OCI-LY1 (cell line): Measurements from ENCODE around the gene TNS1.

Experiments used
- H2AFZ ChIP-seq: fragments of 200-600 bp; sonication (generic), shearing (Covaris generic); 2 replicates; pipeline ENCODE4 v1.6.0; 2014; ENCODE audit warnings: antibody characterized with exemption, mild to moderate bottlenecking, low read length
- H3F3A ChIP-seq: fragments of 200-600 bp; sonication (generic), shearing (Covaris generic); 2 replicates; pipeline ENCODE4 v1.6.0; 2014; ENCODE audit warnings: mild to moderate bottlenecking, antibody characterized with exemption, low read length, moderate library complexity; ENCODE audit not compliant: insufficient read depth
- H3K27ac ChIP-seq: fragments of 200-600 bp; sonication (generic); 2 replicates; pipeline ENCODE4 v1.5.1; 2014; ENCODE audit warnings: low read length, mixed run types, mild to moderate bottlenecking, low read depth; ENCODE audit not compliant: poor library complexity, severe bottlenecking
- H3K27me3 ChIP-seq: fragments of 200-600 bp; sonication (generic); 2 replicates; pipeline ENCODE4 v1.6.0; 2014; ENCODE audit warnings: antibody characterized with exemption, mild to moderate bottlenecking, low read length, moderate library complexity; ENCODE audit not compliant: insufficient read depth
- H3K36me3 ChIP-seq: fragments of 200-600 bp; sonication (generic); 2 replicates; pipeline ENCODE4 v1.6.1; 2014; ENCODE audit warnings: mild to moderate bottlenecking, antibody characterized with exemption, low read length, moderate library complexity, mixed read lengths; ENCODE audit not compliant: insufficient read depth
- H3K4me1 ChIP-seq: fragments of 200-600 bp; sonication (generic); 2 replicates; pipeline ENCODE4 v1.5.1; 2014; ENCODE audit warnings: mild to moderate bottlenecking, low read length, moderate library complexity; ENCODE audit not compliant: insufficient read depth, severe bottlenecking
- H3K4me2 ChIP-seq: fragments of 200-600 bp; sonication (generic), shearing (Covaris generic); 2 replicates; pipeline ENCODE4 v1.6.1; 2014; ENCODE audit warnings: low read length
- H3K4me3 ChIP-seq: fragments of 200-600 bp; sonication (generic); 2 replicates; pipeline ENCODE4 v1.5.1; 2014; ENCODE audit warnings: low read length, low read depth, mild to moderate bottlenecking, mixed read lengths; ENCODE audit not compliant: poor library complexity, severe bottlenecking
- H3K79me2 ChIP-seq: fragments of 200-600 bp; shearing (Covaris generic); 2 replicates; pipeline ENCODE4 v1.6.1; 2016; ENCODE audit warnings: mixed run types, low read length, mixed read lengths; ENCODE audit not compliant: insufficient read depth
- H3K9ac ChIP-seq: fragments of 200-600 bp; sonication (generic), shearing (Covaris generic); 2 replicates; pipeline ENCODE4 v1.6.1; 2014; ENCODE audit warnings: mild to moderate bottlenecking, low read length, mixed read lengths
- H3K9me2 ChIP-seq: fragments of 200-600 bp; sonication (generic), shearing (Covaris generic); 2 replicates; pipeline ENCODE4 v1.6.1; 2014; ENCODE audit warnings: low read depth, mild to moderate bottlenecking, low read length, mixed read lengths
- H3K9me3 ChIP-seq: fragments of 200-600 bp; shearing (Covaris generic); 2 replicates; pipeline ENCODE4 v1.6.1; 2014; ENCODE audit warnings: low read length, mixed read lengths
- H4K20me1 ChIP-seq: fragments of 200-600 bp; sonication (generic), shearing (Covaris generic); 2 replicates; pipeline ENCODE4 v1.6.0; 2016; ENCODE audit warnings: mild to moderate bottlenecking, low read length; ENCODE audit not compliant: insufficient read depth
- CTCF ChIP-seq: fragments of 200-600 bp; sonication (generic), shearing (Covaris generic); IDR thresholded peaks from 2 replicates; pipeline ENCODE4 v1.5.1; 2017; ENCODE audit warnings: mild to moderate bottlenecking, antibody characterized with exemption, low read length, moderate library complexity, mixed read lengths
- EZH2 ChIP-seq: fragments of 200-600 bp; sonication (generic), shearing (Covaris generic); IDR thresholded peaks from 2 replicates; pipeline ENCODE4 v1.8.0; 2017; ENCODE audit warnings: borderline replicate concordance, mixed run types, mild to moderate bottlenecking, antibody characterized with exemption, low read length, moderate library complexity, mixed read lengths

TNS1 gene

DNA sequence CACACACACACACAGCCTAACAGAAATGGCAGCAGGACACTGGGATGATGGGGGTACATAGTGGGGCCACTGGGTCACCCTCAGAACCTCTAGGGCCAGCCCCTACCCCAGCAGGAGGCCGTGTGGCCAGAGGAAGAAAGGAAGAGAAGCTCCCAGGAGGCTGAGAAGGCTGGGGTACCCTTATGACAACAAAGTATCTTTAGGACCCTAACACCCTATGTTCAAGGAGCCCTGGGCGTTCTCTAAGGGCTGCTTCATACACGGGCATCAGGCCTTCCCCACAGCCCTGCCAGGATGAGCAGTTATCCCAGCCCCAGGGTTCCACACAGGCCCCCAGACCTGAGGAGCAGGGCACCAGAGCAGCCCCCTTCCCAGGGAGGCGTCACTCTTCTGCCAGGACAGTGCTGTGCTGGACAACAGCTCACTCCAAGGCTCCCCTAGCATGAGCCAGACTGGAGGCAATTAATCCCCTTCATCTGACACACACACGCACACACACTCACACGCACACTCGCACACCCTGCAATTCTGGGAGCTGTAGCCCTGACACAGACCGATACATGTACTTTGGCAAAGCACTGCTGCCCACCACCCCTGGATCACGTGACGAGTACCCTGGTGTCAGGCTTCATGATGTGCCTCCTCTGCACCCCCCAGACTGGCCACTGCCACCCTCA is 163.6 kb downstream of the TNS1 start:
- Histone ChIP-seq H3K36me3 (no peaks in the 10 kb centered on the region), H3K9ac (no peak overlapping the region), H3K9me3 (no peaks in the 10 kb centered on the region), H3K4me3 (no peak overlapping the region), H3K79me2 (no peaks in the 10 kb centered on the region), H3K4me1 (no peaks in the 10 kb centered on the region), H2AFZ (no peak overlapping the region), H3K9me2 (no peaks in the 10 kb centered on the region), H3K4me2 (no peak overlapping the region), H3K27me3 (no peaks in the 10 kb centered on the region), H3F3A (no peaks in the 10 kb centered on the region), H4K20me1 (no peaks in the 10 kb centered on the region), H3K27ac (no peak overlapping the region)
- no peak for TF ChIP-seq EZH2
- no peak for TF ChIP-seq CTCF

GRCh38 chr2:217838409-217838831 is 164.4 kb downstream of the TNS1 start:
- no peak for TF ChIP-seq CTCF
- TF ChIP-seq EZH2 = no peak
- Histone ChIP-seq H3K79me2 (no peaks in the 10 kb centered on the region), H3K9me3 (no peaks in the 10 kb centered on the region), H2AFZ (no peak overlapping the region), H3K27me3 (no peaks in the 10 kb centered on the region), H3K9me2 (no peaks in the 10 kb centered on the region), H4K20me1 (no peaks in the 10 kb centered on the region), H3F3A (no peaks in the 10 kb centered on the region), H3K9ac (no peak overlapping the region), H3K27ac (no peak overlapping the region), H3K4me3 (no peak overlapping the region), H3K36me3 (no peaks in the 10 kb centered on the region), H3K4me1 (no peaks in the 10 kb centered on the region), H3K4me2 (no peak overlapping the region)

DNA sequence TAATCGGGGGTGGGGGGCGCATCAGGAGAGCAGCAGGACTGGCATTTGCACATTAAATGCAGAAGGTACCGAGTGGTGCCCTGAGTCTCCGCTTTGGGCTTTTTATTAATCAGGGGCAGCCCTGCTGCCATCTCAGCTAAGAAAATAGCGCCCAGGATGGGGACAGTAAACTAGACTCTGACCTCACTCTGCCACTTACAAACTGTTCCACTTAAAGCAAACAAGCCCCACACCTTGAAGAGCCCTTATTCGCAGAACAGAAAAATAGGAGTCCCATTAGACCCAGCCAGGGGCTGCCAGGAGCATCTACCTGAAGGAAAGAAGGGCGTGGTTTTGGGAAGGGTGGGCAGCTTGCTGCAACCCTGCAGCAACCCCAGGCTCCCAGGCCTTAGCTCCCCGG is 165.3 kb downstream of the TNS1 start:
- H4K20me1 ChIP-seq = no peaks in the 10 kb centered on the region
- no peaks in the 10 kb centered on the region for H3K4me1 ChIP-seq
- no peak for TF ChIP-seq CTCF
- no peak for TF ChIP-seq EZH2
- H3K9me3 ChIP-seq = no peaks in the 10 kb centered on the region
- H3K9ac ChIP-seq = no peak overlapping the region
- H3K9me2 ChIP-seq = no peaks in the 10 kb centered on the region
- H3K27me3 ChIP-seq = no peaks in the 10 kb centered on the region
- no peak overlapping the region for H2AFZ ChIP-seq
- H3K4me3 ChIP-seq = no peak overlapping the region
- H3K4me2 ChIP-seq = no peak overlapping the region
- H3F3A ChIP-seq = no peaks in the 10 kb centered on the region
- no peaks in the 10 kb centered on the region for H3K36me3 ChIP-seq
- H3K79me2 ChIP-seq = no peaks in the 10 kb centered on the region
- H3K27ac ChIP-seq = no peak overlapping the region
